WTC11 (cell line): ENCODE measurements around the gene ATF3. TPM values are rescaled to one million over a fixed set of nuclear protein-coding genes. Genes with fewer than 3 reads are reported as not detected.

Experiments
- ATF2 ChIP-seq: sonication (generic); formaldehyde crosslinking; IDR thresholded peaks from 2 replicates; pipeline ENCODE4 v1.8.1; 2022; ENCODE audit warnings: low read depth, missing genetic modification reagents, borderline replicate concordance
- ATF3 ChIP-seq: sonication (generic); formaldehyde crosslinking; conservative IDR thresholded peaks from 2 replicates; pipeline ENCODE4 v1.8.1; 2022; ENCODE audit warnings: mild to moderate bottlenecking, missing genetic modification reagents
- EMX1 ChIP-seq: fragments of 250-450 bp; sonication (Bioruptor Pico); IDR thresholded peaks from 2 replicates; pipeline ENCODE4 v1.8.0; 2021; ENCODE audit warnings: mild to moderate bottlenecking
- FOXP1 ChIP-seq: sonication (generic); formaldehyde crosslinking; IDR thresholded peaks from 2 replicates; pipeline ENCODE4 v1.8.0; 2022; ENCODE audit warnings: missing genetic modification reagents, mild to moderate bottlenecking, moderate library complexity, borderline replicate concordance
- HMGA2 ChIP-seq: fragments of 250-450 bp; sonication (Bioruptor Pico); IDR thresholded peaks from 2 replicates; pipeline ENCODE4 v1.4.0; 2021; ENCODE audit warnings: mild to moderate bottlenecking, moderate library complexity
- IRF1 ChIP-seq: sonication (generic); formaldehyde crosslinking; IDR thresholded peaks from 2 replicates; pipeline ENCODE4 v1.8.0; 2023; ENCODE audit warnings: missing genetic modification reagents
- IRF2 ChIP-seq: sonication (generic); formaldehyde crosslinking; IDR thresholded peaks from 2 replicates; pipeline ENCODE4 v1.8.0; 2022; ENCODE audit warnings: low read depth, missing genetic modification reagents, borderline replicate concordance
- JUN ChIP-seq: sonication (generic); formaldehyde crosslinking; IDR thresholded peaks from 2 replicates; pipeline ENCODE4 v1.8.0; 2023; ENCODE audit warnings: mild to moderate bottlenecking, missing genetic modification reagents
- MLX ChIP-seq: sonication (generic); formaldehyde crosslinking; IDR thresholded peaks from 2 replicates; pipeline ENCODE4 v1.8.1; 2023; ENCODE audit warnings: mild to moderate bottlenecking, missing genetic modification reagents, moderate library complexity
- NFE2L1 ChIP-seq: sonication (generic); formaldehyde crosslinking; IDR thresholded peaks from 2 replicates; pipeline ENCODE4 v1.8.1; 2023; ENCODE audit warnings: missing genetic modification reagents
- RORB ChIP-seq: fragments of 250-450 bp; sonication (Bioruptor Pico); IDR thresholded peaks from 2 replicates; pipeline ENCODE4 v1.9.0; 2021; ENCODE audit warnings: mild to moderate bottlenecking
- SMAD4 ChIP-seq: sonication (generic); formaldehyde crosslinking; IDR thresholded peaks from 2 replicates; pipeline ENCODE4 v1.8.0; 2022; ENCODE audit warnings: mild to moderate bottlenecking, missing genetic modification reagents
- SOX15 ChIP-seq: fragments of 250-450 bp; sonication (Bioruptor Pico); IDR thresholded peaks from 2 replicates; pipeline ENCODE4 v1.9.0; 2021; ENCODE audit warnings: mild to moderate bottlenecking
- SP1 ChIP-seq: sonication (generic); formaldehyde crosslinking; conservative IDR thresholded peaks from 2 replicates; pipeline ENCODE4 v1.8.1; 2022; ENCODE audit warnings: missing genetic modification reagents
- TCF7 ChIP-seq: sonication (generic); formaldehyde crosslinking; IDR thresholded peaks from 2 replicates; pipeline ENCODE4 v1.8.0; 2022; ENCODE audit warnings: mild to moderate bottlenecking, low read depth, missing genetic modification reagents, moderate library complexity
- ZBTB43 ChIP-seq: sonication (generic); formaldehyde crosslinking; IDR thresholded peaks from 2 replicates; pipeline ENCODE4 v1.8.1; 2023; ENCODE audit warnings: mild to moderate bottlenecking, missing genetic modification reagents
- ZNF121 ChIP-seq: sonication (generic); formaldehyde crosslinking; IDR thresholded peaks from 2 replicates; pipeline ENCODE4 v1.8.0; 2023; ENCODE audit warnings: missing genetic modification reagents
- ZNF219 ChIP-seq: sonication (generic); formaldehyde crosslinking; IDR thresholded peaks from 2 replicates; pipeline ENCODE4 v1.8.0; 2023; ENCODE audit warnings: missing genetic modification reagents, mild to moderate bottlenecking, borderline replicate concordance
- ZNF232 ChIP-seq: sonication (generic); formaldehyde crosslinking; IDR thresholded peaks from 2 replicates; pipeline ENCODE4 v1.8.0; 2022; ENCODE audit warnings: mild to moderate bottlenecking, missing genetic modification reagents
- ZNF263 ChIP-seq: sonication (generic); formaldehyde crosslinking; IDR thresholded peaks from 2 replicates; pipeline ENCODE4 v1.8.1; 2022; ENCODE audit warnings: low read depth, mild to moderate bottlenecking, moderate library complexity, missing genetic modification reagents
- ZNF396 ChIP-seq: fragments of 250-450 bp; sonication (Bioruptor Pico); IDR thresholded peaks from 2 replicates; pipeline ENCODE4 v1.8.0; 2021; ENCODE audit warnings: mild to moderate bottlenecking, moderate library complexity, borderline replicate concordance
- ZNF671 ChIP-seq: fragments of 250-450 bp; sonication (Bioruptor Pico); IDR thresholded peaks from 2 replicates; pipeline ENCODE4 v1.8.0; 2021; ENCODE audit warnings: mild to moderate bottlenecking
- total RNA-seq: library from RNA; stranded (reverse); gene quantifications from 3 replicates; pipeline ENCODE4 v1.2.3, GENCODE V29; 2021
- TF ChIP-seq, protein P1 (sequence below): fragments of 200-600 bp; IDR thresholded peaks from 2 replicates; pipeline ENCODE4 v1.8.0; 2022; ENCODE audit warnings: antibody characterized with exemption
- TF ChIP-seq, protein P2 (sequence below): sonication (generic); formaldehyde crosslinking; IDR thresholded peaks from 2 replicates; pipeline ENCODE4 v1.8.1; 2022; ENCODE audit warnings: low read depth, mild to moderate bottlenecking, moderate library complexity, missing genetic modification reagents, borderline replicate concordance
- TF ChIP-seq, protein P3 (sequence below): sonication (generic); formaldehyde crosslinking; IDR thresholded peaks from 2 replicates; pipeline ENCODE4 v1.8.1; 2023; ENCODE audit warnings: mild to moderate bottlenecking, missing genetic modification reagents, moderate library complexity
- TF ChIP-seq, protein P4 (sequence below): sonication (generic); formaldehyde crosslinking; IDR thresholded peaks from 2 replicates; pipeline ENCODE4 v1.8.1; 2023; ENCODE audit warnings: mild to moderate bottlenecking, missing genetic modification reagents, borderline replicate concordance

Gene ATF3
- total RNA-seq, 1 experiment from 2014 or later: 19.4 TPM

GRCh38 chr1:212608959-212609700 lies 569 bp downstream of the ATF3 start (continued):
- no peak for TF ChIP-seq IRF1
- TF ChIP-seq MLX: no peak
- no peak for TF ChIP-seq ZNF396 (CRISPR knock-in tag)
- TF ChIP-seq NFE2L1: no peak
- no peak for TF ChIP-seq SOX15 (CRISPR knock-in tag)
- TF ChIP-seq ZNF232 (CRISPR knock-in tag): no peak
- TF ChIP-seq, protein P1, sequence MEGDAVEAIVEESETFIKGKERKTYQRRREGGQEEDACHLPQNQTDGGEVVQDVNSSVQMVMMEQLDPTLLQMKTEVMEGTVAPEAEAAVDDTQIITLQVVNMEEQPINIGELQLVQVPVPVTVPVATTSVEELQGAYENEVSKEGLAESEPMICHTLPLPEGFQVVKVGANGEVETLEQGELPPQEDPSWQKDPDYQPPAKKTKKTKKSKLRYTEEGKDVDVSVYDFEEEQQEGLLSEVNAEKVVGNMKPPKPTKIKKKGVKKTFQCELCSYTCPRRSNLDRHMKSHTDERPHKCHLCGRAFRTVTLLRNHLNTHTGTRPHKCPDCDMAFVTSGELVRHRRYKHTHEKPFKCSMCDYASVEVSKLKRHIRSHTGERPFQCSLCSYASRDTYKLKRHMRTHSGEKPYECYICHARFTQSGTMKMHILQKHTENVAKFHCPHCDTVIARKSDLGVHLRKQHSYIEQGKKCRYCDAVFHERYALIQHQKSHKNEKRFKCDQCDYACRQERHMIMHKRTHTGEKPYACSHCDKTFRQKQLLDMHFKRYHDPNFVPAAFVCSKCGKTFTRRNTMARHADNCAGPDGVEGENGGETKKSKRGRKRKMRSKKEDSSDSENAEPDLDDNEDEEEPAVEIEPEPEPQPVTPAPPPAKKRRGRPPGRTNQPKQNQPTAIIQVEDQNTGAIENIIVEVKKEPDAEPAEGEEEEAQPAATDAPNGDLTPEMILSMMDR: peak; percentile 79
- TF ChIP-seq RORB (CRISPR knock-in tag): no peak
- TF ChIP-seq ATF2 (CRISPR knock-in tag): no peak
- TF ChIP-seq TCF7 (CRISPR knock-in tag): no peak
- no peak for TF ChIP-seq ATF3 (CRISPR knock-in tag)
- TF ChIP-seq, protein P2, sequence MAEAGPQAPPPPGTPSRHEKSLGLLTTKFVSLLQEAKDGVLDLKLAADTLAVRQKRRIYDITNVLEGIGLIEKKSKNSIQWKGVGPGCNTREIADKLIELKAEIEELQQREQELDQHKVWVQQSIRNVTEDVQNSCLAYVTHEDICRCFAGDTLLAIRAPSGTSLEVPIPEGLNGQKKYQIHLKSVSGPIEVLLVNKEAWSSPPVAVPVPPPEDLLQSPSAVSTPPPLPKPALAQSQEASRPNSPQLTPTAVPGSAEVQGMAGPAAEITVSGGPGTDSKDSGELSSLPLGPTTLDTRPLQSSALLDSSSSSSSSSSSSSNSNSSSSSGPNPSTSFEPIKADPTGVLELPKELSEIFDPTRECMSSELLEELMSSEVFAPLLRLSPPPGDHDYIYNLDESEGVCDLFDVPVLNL: no peak
- TF ChIP-seq ZNF671 (CRISPR knock-in tag): no peak
- no peak for TF ChIP-seq IRF2 (CRISPR knock-in tag)
- no peak for TF ChIP-seq EMX1 (CRISPR knock-in tag)
- TF ChIP-seq, protein P3, sequence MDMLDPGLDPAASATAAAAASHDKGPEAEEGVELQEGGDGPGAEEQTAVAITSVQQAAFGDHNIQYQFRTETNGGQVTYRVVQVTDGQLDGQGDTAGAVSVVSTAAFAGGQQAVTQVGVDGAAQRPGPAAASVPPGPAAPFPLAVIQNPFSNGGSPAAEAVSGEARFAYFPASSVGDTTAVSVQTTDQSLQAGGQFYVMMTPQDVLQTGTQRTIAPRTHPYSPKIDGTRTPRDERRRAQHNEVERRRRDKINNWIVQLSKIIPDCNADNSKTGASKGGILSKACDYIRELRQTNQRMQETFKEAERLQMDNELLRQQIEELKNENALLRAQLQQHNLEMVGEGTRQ (CRISPR knock-in tag): no peak
- 0 out of 2 replicates have a peak, but pooled peaks have one; percentile 13 for TF ChIP-seq JUN (CRISPR knock-in tag)
- TF ChIP-seq ZNF263 (CRISPR knock-in tag): no peak
- TF ChIP-seq SP1: no peak
- TF ChIP-seq FOXP1 (CRISPR knock-in tag): no peak
- no peak for TF ChIP-seq ZNF219
- TF ChIP-seq, protein P4, sequence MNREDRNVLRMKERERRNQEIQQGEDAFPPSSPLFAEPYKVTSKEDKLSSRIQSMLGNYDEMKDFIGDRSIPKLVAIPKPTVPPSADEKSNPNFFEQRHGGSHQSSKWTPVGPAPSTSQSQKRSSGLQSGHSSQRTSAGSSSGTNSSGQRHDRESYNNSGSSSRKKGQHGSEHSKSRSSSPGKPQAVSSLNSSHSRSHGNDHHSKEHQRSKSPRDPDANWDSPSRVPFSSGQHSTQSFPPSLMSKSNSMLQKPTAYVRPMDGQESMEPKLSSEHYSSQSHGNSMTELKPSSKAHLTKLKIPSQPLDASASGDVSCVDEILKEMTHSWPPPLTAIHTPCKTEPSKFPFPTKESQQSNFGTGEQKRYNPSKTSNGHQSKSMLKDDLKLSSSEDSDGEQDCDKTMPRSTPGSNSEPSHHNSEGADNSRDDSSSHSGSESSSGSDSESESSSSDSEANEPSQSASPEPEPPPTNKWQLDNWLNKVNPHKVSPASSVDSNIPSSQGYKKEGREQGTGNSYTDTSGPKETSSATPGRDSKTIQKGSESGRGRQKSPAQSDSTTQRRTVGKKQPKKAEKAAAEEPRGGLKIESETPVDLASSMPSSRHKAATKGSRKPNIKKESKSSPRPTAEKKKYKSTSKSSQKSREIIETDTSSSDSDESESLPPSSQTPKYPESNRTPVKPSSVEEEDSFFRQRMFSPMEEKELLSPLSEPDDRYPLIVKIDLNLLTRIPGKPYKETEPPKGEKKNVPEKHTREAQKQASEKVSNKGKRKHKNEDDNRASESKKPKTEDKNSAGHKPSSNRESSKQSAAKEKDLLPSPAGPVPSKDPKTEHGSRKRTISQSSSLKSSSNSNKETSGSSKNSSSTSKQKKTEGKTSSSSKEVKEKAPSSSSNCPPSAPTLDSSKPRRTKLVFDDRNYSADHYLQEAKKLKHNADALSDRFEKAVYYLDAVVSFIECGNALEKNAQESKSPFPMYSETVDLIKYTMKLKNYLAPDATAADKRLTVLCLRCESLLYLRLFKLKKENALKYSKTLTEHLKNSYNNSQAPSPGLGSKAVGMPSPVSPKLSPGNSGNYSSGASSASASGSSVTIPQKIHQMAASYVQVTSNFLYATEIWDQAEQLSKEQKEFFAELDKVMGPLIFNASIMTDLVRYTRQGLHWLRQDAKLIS (CRISPR knock-in tag): no peak
- no peak for TF ChIP-seq ZNF121
- TF ChIP-seq HMGA2 (CRISPR knock-in tag): no peak
- 0 out of 2 replicates have a peak, but pooled peaks have one; percentile 4 for TF ChIP-seq ZBTB43
- no peak for TF ChIP-seq SMAD4 (CRISPR knock-in tag)
